ENCODE results near the gene BCL3.
"Not testable (repeated sequence)": the region's sequence is repeated elsewhere in the genome, so short reads cannot be mapped to it uniquely, and the experiment has no call there.

BCL3 gene, protein sequence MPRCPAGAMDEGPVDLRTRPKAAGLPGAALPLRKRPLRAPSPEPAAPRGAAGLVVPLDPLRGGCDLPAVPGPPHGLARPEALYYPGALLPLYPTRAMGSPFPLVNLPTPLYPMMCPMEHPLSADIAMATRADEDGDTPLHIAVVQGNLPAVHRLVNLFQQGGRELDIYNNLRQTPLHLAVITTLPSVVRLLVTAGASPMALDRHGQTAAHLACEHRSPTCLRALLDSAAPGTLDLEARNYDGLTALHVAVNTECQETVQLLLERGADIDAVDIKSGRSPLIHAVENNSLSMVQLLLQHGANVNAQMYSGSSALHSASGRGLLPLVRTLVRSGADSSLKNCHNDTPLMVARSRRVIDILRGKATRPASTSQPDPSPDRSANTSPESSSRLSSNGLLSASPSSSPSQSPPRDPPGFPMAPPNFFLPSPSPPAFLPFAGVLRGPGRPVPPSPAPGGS

DNA sequence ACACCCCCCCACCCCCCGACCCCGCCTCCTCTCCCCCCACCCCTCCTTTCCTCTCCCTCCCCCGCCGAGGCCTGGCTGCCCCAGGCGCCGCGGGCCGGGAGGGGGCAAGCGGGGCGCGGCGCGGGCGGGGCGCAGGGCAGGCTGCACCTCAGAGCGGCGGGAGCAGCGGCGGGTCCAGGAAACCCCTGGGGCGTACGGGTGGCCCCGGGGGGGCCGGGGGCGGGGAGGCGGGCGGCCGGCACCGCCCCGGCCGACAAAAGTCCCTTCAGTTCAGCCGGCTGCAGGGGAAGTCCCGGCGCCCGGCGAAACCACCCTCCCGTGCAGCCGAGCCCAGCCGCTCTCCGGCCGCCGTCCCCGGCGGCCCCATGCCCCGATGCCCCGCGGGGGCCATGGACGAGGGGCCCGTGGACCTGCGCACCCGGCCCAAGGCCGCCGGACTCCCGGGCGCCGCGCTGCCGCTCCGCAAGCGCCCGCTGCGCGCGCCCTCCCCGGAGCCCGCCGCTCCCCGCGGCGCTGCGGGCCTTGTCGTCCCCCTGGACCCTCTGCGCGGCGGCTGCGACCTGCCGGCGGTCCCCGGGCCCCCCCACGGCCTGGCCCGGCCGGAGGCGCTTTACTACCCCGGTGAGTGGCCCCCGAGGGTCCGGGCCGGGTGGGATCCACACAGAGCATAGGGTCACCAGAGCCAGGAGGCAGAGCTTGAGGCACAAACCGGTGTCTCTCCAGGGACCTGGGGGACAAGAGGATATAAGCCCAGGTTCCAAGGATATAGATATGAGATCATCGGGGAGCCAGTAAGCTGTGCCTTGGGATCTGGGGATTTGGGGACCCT lies at the start of gene BCL3:
TSS of gene BCL3 (plus strand) at position 283 of the 829 bp plus-strand sequence. CDS start at position 366, 83 bp downstream.
- no peak for DNase-seq (ENCODE audit: low spot score)

DNA sequence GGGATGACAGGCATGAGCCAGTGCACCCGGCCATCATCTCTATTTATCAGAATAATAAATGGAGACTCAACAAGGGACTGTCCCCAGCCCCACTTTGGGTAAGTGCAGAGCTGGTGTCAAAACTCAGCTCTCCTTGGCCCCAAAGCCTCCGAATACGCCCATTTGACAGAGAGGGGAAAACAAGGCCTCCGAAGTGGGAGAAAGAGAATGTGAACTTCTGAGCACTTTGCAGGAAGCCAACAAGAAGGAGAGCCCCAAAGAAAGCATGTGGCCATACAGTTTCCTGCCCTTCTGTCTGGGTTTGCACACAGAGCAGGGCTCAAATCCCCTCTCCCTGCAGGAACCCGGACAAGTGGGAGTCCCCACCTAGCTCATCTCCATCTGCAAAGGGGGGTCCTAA lies 48.0 kb upstream of the BCL3 start:
- no peak for DNase-seq (ENCODE audit: low spot score)

DNA sequence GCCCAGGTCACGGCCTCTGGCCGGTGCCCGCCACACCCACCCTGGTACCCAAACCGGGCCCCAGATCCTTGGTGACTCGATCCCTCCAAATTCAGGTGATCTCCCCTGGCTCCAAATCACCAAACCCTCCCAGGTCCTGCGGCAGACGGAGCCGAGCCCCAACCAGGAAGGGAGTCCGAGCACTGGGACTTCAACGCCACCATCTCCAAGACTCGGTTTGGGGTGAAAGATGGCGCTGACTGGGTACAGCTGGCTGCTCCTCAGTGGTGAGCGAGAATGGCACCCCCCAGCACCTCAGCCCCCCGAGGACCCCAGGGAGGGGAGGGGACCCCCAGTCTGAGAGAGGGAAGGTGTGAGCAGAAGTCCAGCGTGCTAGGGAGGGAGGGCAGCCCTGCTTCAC lies 47.3 kb upstream of the BCL3 start:
- DNase-seq (ENCODE audit: low spot score), result no peak

DNA sequence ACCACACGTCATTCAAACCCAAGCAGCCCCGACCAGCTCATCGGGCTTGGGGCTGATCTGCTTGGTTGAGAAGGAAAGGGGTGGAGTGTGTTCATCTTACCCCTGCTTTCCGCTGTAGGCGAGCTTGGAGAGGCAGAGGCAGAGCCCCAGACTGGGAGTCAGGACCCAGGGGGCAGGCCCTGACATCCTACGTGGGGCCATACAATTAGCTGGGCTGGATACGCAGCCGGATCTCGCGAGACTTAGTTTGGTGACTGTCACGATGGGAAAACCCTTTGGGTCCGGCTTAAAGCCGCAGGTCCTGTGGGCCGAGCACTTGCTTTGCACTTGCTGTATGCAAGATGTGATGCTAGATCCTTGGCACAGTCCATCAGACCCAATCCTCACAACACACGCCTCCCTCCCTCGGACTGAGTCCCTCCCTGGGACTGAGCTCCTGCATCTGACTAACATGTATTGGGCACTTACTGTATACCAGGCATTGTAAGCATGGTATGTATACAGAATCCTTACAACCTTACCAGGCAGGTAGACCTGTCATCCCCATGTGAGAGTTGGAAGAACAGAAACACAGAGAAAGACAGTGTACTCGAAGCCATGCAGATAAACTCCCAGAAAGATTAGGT lies 45.8 kb upstream of the BCL3 start:
- DNase-seq (ENCODE audit: low spot score), result no peak

DNA sequence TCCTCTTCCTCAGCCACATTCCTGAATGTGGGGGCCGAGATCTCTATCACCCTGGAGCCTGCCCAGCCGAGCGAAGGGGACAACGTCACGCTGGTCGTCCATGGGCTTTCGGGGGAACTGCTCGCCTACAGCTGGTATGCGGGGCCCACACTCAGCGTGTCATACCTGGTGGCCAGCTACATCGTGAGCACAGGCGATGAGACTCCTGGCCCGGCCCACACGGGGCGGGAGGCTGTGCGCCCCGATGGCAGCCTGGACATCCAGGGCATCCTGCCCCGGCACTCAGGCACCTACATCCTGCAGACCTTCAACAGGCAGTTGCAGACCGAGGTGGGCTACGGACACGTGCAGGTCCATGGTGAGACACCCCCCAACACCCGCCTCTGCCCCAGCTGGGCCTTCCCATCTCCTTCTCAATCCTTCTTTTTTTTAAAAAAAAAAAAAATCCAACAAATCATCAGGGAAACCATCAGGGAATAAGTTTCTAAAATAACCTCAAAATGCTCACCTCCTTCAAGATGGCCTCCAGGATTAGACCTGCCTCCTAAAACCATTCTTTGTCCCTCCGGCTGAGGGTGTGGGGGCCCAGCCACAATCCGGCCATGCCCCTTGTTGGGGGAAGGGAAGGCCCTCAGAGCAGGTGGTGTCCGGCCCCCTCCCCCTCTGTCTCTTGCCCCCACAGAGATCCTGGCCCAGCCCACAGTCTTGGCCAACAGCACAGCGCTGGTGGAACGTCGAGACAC lies 45.0 kb upstream of the BCL3 start:
- no peak for DNase-seq (ENCODE audit: low spot score)

DNA sequence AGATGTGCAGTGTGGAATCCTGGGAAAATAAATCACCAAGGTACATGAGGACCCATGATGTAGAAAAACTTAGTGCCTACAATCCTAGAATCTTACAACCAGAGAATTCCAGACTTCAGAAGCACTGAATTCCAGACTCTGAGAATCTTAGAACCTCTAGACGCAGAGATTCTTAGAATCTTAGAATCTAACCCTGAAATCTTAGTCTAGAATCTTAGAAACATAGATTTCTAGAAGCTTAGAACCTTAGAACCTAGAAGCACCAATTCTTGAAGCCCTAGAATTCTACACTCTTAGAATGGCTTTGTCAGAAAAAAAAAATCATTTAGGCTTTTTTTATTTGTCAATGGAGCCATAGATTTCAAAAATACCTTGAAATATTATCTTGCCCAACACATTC lies 43.5 kb upstream of the BCL3 start:
- DNase-seq (ENCODE audit: low spot score), result no peak

DNA sequence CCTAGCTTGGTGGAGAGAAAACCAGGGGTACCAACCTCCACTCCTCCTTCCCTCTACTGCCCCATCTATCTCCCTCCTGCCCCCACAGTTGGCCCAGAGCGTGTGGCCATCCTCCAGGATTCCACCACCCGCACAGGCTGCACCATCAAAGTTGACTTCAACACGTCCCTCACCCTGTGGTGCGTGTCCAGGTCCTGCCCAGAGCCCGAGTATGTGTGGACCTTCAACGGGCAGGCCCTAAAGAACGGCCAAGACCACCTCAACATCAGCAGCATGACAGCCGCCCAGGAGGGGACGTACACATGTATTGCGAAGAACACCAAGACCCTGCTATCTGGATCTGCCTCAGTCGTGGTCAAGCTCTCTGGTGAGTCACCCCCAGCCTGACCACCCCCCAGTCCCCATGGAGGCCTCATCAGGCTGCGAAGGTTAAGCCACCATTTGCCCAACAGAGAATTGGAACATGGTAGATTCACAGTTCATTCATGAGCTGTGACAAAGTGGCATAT lies 43.0 kb upstream of the BCL3 start:
- DNase-seq (ENCODE audit: low spot score), result no peak

DNA sequence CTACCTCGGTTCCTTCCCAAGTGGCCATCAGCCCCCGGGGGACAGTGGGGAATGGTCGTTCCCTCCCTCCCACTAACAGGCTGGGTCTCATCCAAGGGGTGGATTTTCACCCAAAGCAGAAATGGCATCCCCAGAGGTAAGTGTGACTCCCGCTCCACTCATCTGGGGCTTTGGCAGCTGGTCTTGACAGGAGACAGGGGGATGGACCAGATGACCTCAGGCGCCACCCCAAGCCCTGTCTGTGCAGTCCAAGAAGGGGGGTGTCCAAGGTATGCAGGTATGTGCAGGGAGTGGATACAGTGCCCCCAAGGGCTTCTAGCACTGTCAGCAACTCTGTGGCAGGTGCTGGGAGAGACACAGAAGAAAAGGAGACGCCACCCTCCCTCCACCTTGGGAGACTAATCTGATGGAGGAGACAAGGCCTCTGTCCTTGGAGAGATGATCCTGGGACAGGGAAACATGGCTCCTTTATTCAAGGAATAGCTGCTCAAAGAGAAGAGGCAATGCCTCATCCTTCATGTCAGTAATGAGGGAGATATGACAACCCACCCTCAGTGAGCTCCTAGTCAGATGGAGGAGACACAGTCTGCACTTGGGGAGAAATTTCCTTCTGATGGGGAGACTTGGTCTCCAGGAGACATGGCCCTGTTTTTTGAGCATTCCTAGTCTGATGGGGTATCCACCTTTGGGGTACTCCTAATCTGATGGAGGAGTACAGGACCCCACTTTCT lies 41.8 kb upstream of the BCL3 start:
- no peak for DNase-seq (ENCODE audit: low spot score)

DNA sequence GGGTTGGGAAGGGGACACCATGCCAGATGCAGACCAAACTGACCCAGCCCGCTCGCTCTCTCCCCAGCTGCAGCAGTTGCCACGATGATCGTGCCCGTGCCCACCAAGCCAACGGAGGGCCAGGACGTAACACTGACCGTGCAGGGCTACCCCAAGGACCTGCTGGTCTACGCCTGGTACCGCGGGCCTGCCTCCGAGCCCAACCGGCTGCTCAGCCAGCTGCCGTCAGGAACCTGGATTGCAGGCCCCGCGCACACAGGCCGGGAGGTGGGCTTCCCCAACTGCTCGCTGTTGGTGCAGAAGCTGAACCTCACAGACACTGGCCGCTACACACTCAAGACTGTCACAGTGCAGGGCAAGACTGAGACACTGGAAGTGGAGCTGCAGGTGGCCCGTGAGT lies 40.7 kb upstream of the BCL3 start:
- DNase-seq (ENCODE audit: low spot score), result no peak

DNA sequence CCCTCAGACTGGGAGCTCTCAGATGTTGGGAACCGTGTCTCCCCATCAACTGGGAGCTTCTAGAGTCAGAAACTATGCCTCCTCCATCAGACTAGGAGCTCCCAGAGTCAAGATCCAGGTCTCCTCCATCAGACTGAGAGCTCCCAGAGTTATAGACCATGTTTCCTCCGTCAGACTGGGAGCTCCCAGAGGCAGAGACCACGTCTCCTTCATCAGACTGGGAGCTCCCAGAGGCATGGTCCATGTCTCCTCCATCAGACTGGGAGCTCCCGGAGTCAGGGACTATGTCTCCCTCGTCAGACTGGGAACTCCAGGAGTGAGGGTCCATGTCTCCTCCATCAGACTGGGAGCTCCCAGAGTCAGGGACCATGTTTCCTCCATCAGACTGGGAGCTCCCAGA lies 39.6 kb upstream of the BCL3 start:
- no peak for DNase-seq (ENCODE audit: low spot score)

DNA sequence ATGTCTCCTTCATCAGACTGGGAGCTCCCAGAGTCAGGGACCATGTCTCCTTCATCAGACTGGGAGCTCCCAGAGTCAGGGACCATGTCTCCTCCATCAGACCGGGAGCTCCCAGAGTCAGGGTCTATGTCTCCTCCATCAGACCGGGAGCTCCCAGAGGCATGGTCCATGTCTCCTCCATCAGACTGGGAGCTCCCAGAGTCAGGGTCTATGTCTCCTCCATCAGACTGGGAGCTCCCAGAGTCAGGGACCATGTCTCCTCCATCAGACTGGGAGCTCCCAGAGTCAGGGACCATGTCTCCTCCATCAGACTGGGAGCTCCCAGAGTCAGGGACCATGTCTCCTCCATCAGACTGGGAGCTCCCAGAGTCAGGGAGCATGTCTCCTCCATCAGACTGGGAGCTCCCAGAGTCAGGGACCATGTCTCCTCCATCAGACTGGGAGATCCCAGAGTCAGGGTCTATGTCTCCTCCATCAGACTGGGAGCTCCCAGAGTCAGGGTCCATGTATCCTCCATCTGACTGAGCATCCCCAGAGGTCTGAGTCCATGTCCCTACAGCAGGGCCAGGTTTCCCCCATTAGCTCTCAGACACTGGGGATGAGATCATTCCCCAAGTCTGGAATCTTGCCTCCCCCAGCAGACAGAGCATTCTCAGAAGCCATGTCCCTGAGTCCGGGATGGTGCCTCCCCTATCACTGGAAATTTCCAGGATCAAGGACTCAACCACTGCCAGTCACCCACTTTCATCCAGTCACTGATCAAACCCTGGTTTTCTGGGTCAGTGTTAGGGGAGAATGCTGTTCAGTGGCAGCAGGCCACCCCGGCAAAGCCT lies 38.9 kb upstream of the BCL3 start:
- not testable (repeated sequence) for DNase-seq (ENCODE audit: low spot score)

DNA sequence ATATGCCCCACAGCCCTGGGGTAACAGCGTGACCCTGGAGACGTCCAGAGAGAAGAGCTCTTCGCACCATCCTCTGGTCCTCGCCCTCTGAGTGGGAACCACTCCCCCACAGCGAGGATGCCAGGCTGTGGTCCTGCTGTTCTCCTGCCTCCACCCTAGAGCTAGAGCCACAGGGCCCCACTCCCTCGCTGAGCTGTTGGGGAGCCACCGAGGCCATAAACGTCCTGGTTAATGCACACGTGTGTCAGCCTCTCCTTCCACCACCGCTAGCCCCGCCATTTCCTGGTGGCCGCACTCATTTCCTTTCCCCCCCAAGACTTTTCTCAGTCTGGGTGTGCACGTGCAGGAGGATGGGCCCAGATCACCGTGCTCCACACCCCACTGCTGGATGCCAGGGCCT lies 38.0 kb upstream of the BCL3 start:
- DNase-seq (ENCODE audit: low spot score), result no peak

DNA sequence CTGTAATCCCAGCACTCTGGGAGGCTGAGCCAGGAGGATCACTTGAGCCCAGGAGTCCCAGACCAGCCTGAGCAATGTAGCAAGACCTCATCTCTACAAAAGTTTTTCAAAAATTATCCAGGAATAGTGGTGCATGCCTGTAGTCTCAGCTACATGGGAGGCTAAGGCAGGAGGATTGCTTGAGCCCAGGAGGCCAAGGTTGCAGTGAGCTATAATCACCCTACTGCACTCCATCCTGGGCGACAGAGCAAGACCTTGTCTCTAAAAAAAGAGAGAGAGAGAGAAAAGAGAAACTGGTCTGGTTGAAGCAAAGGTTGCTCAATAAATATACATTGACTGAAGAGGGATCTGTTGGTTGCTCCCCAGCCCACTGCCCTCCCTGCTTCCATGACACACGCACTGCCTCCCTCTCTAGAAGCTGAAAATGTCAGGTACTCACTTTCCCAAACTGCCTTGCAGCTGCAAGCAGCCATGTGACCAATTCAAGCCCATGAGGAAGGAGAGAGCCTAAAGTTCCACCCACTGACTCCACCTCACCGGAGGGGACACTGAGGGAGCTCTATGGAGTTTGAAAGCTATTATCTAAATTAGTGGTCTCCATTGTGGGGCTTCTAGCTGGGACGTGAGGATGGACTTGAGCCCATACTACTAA lies 35.5 kb upstream of the BCL3 start:
- DNase-seq (ENCODE audit: low spot score), result no peak

DNA sequence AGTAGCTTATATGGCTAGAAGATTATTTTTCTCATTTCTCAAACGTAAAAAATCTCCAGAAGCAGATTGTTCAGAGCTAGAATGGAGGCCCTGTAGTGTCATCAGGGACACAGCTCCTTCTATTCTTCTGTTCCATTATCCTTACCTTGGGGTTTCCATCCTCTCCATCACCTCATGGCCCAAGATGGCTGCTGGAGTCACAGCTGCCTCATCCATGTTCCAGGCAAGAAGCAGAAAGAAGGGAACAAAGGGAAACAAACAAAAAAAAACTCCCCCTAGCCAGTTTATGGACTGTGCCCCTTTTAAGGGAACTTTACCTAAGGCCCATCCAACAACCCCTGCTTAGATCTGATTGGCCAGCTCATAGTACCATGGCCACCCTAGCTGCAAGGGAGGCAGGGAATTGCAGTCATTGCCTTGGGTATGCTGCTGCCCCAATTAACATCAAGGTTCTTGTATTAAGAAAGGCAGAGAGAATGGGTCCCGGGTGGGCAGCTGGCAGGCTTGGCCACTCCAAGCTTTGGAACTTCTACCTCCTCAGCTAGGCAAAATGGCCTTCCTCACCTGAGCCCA lies 33.8 kb upstream of the BCL3 start:
- DNase-seq (ENCODE audit: low spot score), result no peak

DNA sequence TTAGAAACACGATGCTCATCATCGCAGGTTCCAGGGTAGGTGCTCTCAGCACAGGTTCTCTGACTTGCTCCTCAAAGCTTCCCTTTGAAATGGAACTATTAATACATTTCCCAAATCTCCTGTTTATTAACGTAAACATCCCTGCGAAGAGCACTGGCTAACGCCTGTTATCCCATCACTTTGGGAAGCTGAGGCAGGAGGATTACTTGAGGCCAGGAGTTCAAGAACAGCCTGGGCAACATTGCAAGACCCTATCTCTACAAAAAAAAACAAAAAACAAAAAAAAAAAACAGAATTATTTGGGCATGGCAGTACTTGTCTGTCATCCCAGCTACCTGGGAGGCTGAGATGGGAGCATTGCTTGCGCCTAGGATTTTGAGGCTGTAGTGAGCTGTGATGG lies 30.9 kb upstream of the BCL3 start:
- DNase-seq (ENCODE audit: low spot score), result no peak

DNA sequence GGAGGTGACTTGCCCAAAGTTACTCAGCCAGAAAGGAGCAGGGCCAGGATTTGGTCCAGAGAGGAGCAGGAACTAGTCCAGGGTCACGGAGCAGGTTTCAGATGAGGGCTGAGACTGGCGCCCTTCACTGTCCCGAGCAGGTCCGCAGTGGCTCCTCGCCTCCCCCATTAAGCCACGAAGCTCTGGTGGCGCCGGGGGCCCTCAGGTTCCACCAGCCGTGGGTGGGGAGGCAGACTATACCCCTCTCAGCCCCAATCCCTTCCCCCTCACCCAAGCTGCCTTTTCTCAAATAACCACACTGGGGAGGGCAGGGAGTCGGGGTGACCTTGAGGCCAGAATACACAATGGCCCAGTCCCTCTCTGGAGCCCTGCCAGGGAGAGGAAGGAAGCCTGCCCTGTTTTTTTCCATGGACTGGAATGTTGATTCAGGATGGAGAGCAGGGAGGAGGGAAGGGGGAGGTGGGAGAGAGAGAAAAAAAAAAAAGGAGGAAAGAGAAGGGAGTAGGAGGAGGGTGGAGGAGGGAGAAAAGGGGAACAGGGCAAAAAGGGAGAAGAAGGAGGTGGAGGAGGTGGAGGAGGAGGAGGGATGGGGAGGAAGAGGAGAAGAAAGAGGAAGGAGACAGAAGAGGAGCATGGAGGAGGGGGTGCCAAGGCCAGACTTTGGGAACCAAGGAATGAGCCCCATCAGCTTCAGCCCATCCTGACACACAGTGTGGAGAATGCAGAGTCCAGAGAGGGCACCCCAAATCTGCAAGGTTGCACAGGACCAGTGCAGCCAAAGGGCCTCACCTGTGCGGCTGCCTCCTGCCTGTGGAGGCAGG lies 29.9 kb upstream of the BCL3 start:
- no peak for DNase-seq (ENCODE audit: low spot score)

DNA sequence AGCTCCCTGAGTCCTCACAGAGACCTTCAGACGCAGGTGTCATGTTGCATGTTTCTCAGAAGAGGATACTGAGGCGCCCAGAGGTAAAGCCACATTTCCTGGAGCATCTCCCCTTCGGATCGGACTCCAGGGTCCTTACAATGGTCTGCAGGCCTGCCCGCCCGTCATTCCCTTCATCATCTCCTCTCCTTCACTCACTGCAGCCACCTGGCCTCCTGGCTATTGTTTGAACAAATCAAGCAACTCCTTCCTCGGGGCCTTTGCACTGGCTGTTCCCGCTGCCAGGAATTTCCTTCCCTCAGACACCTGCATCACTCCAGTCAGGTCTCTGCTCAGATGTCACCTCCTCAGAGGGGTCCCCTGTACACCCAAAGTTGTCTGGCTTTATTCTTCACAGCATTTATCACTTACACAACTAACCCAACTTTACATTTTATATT lies 29.2 kb upstream of the BCL3 start:
- no peak for DNase-seq (ENCODE audit: low spot score)

DNA sequence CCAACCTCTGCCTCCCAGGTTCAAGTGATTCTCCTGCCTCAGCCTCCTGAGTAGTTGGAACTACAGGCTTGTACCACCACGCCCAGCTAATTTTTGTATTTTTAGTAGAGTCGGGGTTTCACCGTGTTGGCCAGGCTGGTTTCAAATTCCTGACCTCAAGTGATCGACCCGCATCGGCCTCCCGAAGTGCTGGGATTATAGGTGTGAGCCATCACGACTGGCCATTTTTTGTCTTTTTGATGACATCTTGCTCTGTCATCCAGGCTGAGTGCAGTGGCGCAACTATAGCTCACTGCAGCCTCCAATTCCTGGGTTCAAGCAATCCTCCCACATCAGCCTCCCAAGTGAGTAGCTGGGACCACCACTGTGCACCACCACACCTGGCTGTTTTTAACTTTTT lies 28.1 kb upstream of the BCL3 start:
- not testable (repeated sequence) for DNase-seq (ENCODE audit: low spot score)

Data from left forelimb (tissue), 1 donor.